Nephron progenitor cell (in vitro differentiated cells): ENCODE measurements around the gene SELENOT.
"Not testable (repeated sequence)": the region's sequence is repeated elsewhere in the genome, so short reads cannot be mapped to it uniquely, and the experiment has no call there.

Experiments
- DNase-seq: peaks from one replicate; pipeline ENCODE4 v3.0.0; 2021
- H3K27ac Mint-ChIP-seq: 2 replicates; pipeline ENCODE4 v1.8.0; 2021; ENCODE audit warnings: mild to moderate bottlenecking, moderate library complexity, mixed read lengths
- H3K27me3 Mint-ChIP-seq: 2 replicates; pipeline ENCODE4 v1.8.0; 2021; ENCODE audit warnings: mild to moderate bottlenecking, low read depth, mixed read lengths; ENCODE audit not compliant: poor library complexity
- H3K36me3 Mint-ChIP-seq: 2 replicates; pipeline ENCODE4 v1.8.0; 2021; ENCODE audit warnings: low read depth, mixed read lengths
- H3K4me1 Mint-ChIP-seq: 2 replicates; pipeline ENCODE4 v1.8.0; 2021; ENCODE audit warnings: mixed read lengths
- H3K4me3 Mint-ChIP-seq: 2 replicates; pipeline ENCODE4 v1.8.0; 2021; ENCODE audit warnings: mild to moderate bottlenecking, moderate library complexity, mixed read lengths
- H3K9me3 Mint-ChIP-seq: 2 replicates; pipeline ENCODE4 v1.8.0; 2021; ENCODE audit warnings: mild to moderate bottlenecking, moderate library complexity, mixed read lengths
- TF ChIP-seq, protein P1 (sequence below): fragments of 200-600 bp; sonication (generic); IDR thresholded peaks from 2 replicates; pipeline ENCODE4 v1.5.0; 2021; ENCODE audit warnings: antibody characterized with exemption

SELENOT gene

DNA sequence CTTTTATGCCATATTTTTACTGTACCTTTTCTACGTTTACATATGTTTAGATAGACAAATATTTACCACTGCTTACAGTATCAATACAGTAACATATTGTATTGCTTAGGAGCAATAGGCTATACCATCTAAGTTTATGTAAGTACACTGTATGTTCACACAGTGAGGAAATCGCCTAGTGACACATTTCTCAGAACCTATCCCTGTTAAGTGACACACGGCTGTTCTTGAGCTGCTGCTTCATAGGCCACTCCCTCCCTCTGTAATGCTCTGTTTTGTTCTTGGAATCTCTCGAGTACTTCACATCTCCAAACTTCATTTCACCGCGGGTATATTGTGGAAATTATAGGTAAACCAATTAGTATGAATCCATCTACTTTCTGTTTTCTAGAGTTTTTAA, 13.4 kb upstream of the SELENOT start:
- Mint-ChIP-seq H3K4me1 (peaks cover 7% of the 10 kb centered on the region), H3K4me3 (no peak overlapping the region), H3K27ac (no peak overlapping the region), H3K9me3 (no peaks in the 10 kb centered on the region), H3K36me3 (peaks cover 46% of the 10 kb centered on the region), H3K27me3 (no peaks in the 10 kb centered on the region)
- TF ChIP-seq, protein P1, sequence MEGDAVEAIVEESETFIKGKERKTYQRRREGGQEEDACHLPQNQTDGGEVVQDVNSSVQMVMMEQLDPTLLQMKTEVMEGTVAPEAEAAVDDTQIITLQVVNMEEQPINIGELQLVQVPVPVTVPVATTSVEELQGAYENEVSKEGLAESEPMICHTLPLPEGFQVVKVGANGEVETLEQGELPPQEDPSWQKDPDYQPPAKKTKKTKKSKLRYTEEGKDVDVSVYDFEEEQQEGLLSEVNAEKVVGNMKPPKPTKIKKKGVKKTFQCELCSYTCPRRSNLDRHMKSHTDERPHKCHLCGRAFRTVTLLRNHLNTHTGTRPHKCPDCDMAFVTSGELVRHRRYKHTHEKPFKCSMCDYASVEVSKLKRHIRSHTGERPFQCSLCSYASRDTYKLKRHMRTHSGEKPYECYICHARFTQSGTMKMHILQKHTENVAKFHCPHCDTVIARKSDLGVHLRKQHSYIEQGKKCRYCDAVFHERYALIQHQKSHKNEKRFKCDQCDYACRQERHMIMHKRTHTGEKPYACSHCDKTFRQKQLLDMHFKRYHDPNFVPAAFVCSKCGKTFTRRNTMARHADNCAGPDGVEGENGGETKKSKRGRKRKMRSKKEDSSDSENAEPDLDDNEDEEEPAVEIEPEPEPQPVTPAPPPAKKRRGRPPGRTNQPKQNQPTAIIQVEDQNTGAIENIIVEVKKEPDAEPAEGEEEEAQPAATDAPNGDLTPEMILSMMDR = no peak
- DNase-seq = no peak

DNA sequence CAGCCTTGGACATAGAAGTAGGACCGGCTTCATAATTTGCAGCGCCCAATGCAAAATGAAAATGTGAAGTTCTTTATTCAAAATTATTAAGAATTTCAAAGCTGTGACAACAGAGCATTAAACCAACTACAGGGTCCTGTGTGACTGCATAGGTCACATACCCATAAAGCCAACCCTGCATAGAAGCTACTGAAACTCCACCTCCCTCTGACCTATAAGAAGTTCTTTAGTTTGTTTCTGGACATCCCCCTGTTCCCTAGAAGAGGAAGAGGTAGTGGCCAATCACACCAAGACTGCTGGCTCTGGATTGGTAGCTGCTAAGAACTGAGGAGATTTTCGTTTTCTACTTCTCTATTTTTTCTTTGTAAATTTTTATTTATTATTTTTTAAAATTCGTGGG, 9.0 kb upstream of the SELENOT start:
- Mint-ChIP-seq H3K9me3 (no peaks in the 10 kb centered on the region), H3K4me1 (no peaks in the 10 kb centered on the region), H3K27me3 (no peaks in the 10 kb centered on the region), H3K36me3 (peaks cover 54% of the 10 kb centered on the region), H3K4me3 (no peak overlapping the region), H3K27ac (no peak overlapping the region)
- DNase-seq = no peak
- TF ChIP-seq, protein P1 = no peak

DNA sequence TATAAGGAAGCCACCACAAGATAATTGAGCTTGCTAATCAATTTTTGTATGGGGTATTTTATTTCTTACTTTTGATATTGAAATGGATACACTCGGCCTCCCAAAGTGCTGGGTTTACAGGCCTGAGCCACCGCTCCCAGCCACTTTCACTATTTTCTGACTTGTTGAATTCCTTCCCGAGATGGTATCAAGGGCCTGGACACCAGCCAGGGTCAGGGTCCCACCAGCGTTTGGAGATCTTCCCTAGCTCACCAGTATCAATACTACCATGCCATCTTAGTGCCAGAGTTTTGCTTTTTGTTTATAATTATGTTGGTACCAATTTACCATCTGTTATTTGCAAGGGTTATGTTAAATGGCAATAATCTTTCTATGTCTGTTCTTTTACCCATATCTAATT, 5.5 kb upstream of the SELENOT start:
- TF ChIP-seq, protein P1 = no peak
- peaks cover 50% of the 10 kb centered on the region for H3K36me3 Mint-ChIP-seq
- no peaks in the 10 kb centered on the region for H3K9me3 Mint-ChIP-seq
- H3K4me3 Mint-ChIP-seq = no peak overlapping the region
- peaks cover 29% of the 10 kb centered on the region for H3K4me1 Mint-ChIP-seq
- H3K27ac Mint-ChIP-seq = no peak overlapping the region
- DNase-seq = no peak
- H3K27me3 Mint-ChIP-seq = peaks cover 3% of the 10 kb centered on the region

DNA sequence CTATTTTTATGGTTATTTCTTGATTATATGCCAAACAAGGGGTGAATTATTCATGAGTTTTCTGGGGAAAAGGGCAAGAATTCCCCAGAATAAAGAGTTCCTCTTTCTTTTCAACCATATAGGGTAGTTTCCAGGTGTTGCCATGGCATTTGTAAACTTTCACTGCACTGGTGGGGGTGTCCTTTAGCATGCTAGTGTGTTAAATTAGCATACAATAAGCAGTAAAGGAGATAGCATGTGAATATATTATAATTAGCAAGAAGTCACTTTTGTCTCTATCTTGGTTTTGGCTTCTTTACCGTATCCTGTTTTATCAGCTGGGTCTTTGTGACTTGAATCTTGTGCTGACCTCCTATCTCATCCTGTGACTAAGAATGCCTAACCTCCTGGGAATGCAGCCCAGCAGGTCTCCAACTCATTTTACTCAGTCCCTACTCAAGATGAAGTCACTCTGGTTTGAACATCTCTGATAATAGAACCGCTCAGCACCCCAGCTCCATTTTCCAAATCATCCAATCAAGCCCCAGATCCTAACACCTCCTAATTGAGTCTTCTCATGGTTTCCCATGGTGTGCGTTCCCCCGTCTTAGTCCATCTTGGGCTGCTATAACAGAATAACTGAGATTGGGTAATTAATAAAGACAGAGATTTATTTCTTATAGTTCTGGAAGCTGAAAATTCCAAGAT, 3.4 kb upstream of the SELENOT start:
- H3K27me3 Mint-ChIP-seq = peaks cover 3% of the 10 kb centered on the region
- peaks cover 44% of the 10 kb centered on the region for H3K4me1 Mint-ChIP-seq
- no peak overlapping the region for H3K4me3 Mint-ChIP-seq
- H3K27ac Mint-ChIP-seq = no peak overlapping the region
- H3K36me3 Mint-ChIP-seq = peaks cover 46% of the 10 kb centered on the region
- no peaks in the 10 kb centered on the region for H3K9me3 Mint-ChIP-seq
- no peak for DNase-seq
- TF ChIP-seq, protein P1 = no peak

DNA sequence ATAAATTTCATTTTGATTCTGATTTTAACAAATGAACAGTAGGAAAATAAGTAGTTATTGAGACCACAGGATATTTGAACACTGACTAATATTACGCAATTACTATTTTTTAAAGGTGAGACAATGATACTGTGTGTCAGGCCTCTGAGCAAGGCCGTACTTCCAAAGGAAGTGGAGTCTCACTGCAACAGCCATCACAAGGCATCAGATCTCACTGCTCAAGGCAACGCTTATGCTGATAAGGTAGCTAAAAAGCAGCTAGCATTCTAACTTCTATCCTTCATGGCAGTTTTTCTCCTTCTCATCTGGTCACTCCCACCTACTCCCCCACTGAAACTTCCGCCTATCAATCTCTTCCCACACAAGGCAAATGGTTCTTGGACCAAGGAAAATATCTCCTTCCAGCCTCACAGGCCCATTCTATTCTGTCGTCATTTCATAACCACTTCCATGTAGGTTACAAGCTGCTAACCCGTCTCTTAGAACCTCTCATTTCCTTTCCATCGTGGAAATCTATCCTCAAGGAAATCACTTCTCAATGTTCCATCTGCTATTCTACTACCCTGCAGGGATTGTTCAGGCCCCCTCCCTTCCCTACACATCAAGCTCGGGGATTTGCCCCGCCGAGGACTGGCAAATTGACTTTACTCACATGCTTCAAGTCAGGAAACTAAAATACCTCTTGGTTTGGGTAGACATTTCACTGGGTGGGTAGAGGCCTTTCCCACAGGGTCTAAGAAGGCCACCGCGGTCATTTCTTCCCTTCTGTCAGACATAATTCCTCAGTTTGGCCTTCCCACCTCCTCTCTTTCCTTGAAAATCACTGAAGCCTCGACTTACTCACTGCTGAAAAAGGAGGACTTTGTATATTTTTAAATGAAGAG, 2.2 kb upstream of the SELENOT start:
- Mint-ChIP-seq H3K4me3 (peak overlapping the region; percentile 96), H3K4me1 (peaks cover 49% of the 10 kb centered on the region), H3K36me3 (peaks cover 43% of the 10 kb centered on the region), H3K27ac (peak overlapping the region; percentile 78)
- not testable (repeated sequence) for H3K9me3 Mint-ChIP-seq, H3K27me3 Mint-ChIP-seq, DNase-seq

DNA sequence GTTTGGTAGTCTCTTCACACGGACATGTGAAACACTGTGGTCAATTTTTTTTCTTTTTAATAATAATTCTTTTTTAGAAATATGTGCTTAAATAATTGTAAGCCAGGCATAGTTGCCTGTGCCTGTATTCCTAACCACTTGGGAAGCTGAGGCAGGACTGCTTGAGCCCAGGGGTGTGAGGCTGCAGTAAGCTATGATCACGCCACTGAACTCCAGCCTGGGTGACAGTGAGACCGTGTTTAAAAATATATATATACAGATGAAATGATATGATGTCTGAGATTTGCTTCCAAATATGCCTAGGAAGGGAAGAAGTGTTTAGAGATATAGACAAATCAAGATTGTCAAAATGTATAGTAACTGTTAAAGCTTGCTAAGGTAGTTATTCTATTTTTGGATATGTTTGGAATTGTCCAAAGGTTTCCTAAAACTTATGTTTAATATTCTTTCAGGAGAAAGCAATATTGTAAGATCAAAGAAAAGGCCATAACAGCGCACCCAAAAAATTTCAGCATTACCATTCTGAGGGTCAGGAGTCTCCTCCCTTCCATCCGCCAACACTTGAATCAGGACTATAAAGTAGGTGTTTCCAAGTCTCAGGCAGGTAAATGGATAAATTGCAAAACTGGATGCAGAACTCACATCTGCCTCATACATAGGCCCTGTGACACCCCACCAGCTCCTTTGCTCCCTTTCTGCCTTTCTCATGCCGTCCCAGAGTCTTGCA, 532 bp upstream of the SELENOT start:
- DNase-seq = no peak
- H3K4me1 Mint-ChIP-seq = peaks cover 57% of the 10 kb centered on the region
- peaks cover 47% of the 10 kb centered on the region for H3K36me3 Mint-ChIP-seq
- peaks cover 7% of the 10 kb centered on the region for H3K9me3 Mint-ChIP-seq
- H3K4me3 Mint-ChIP-seq = peak overlapping the region; percentile 96
- TF ChIP-seq, protein P1 = no peak
- H3K27me3 Mint-ChIP-seq = peaks cover 3% of the 10 kb centered on the region
- H3K27ac Mint-ChIP-seq = peak overlapping the region; percentile 99
